Prostate gland (tissue), 2 donors: ENCODE measurements around the gene ATXN1. TPM values are rescaled to one million over a fixed set of nuclear protein-coding genes. Genes with fewer than 3 reads are reported as not detected.

Experiments used
- DNase-seq: peaks from one replicate; pipeline ENCODE4 v3.0.0-alpha.2; 2019; ENCODE audit warnings: low spot score
- H3K27ac ChIP-seq, 2 donors: fragments of 200-600 bp; sonication (generic); 2 replicates each; pipeline ENCODE4 v1.5.1; 2017 to 2019
- H3K27me3 ChIP-seq: fragments of 200-600 bp; sonication (generic); replicated peaks from 2 replicates; pipeline ENCODE4 v1.5.1; 2019; ENCODE audit not compliant: insufficient read depth
- H3K36me3 ChIP-seq, 2 donors: fragments of 200-600 bp; sonication (generic); 1 replicate in 1 of 2; 2 replicates in 1 of 2; pipeline versions ENCODE4 v1.5.1 to v1.8.1; 2017 to 2019
- H3K4me1 ChIP-seq: fragments of 200-600 bp; sonication (generic); replicated peaks from 2 replicates; pipeline ENCODE4 v1.5.1; 2019
- H3K4me3 ChIP-seq, 2 donors: fragments of 200-600 bp; sonication (generic); 2 replicates each; pipeline ENCODE4 v1.5.1; 2017 to 2019
- H3K9me3 ChIP-seq: fragments of 200-600 bp; sonication (generic); 2 replicates; pipeline ENCODE4 v1.5.1; 2017
- POLR2A ChIP-seq: fragments of 450-650 bp; IDR thresholded peaks from one replicate; pipeline ENCODE4 v1.6.1; 2016; ENCODE audit warnings: antibody characterized with exemption, mild to moderate bottlenecking
- POLR2AphosphoS5 ChIP-seq: sonication (generic); formaldehyde crosslinking; IDR thresholded peaks from one replicate; pipeline ENCODE4 v1.6.1; 2017; ENCODE audit warnings: antibody characterized with exemption
- WGBS: methylation state at CpG from one replicate; pipeline ENCODE4 v1.1.5; 2018; 5-methylcytosine and 5-hydroxymethylcytosine counted together
- intact Hi-C: fragments of 100-400 bp; cut with DNase I; formaldehyde crosslinking; loops from one replicate; pipeline ENCODE4 v1.14.2; 2022
- total RNA-seq, 2 donors: library from RNA; depleted of rRNA; stranded (reverse); fragments of >200 nt; gene quantifications; one replicate each; pipeline ENCODE4 v1.1.0, GENCODE V29; 2016
- TF ChIP-seq, protein P1 (sequence below), 4 experiments: fragments of 200-600 bp in 2 of 4; fragments of 450-650 bp in 2 of 4; sonication (generic) in 2 of 4; IDR thresholded peaks; 1 replicate in 3 of 4; 2 replicates in 1 of 4; pipeline ENCODE4 v1.5.1; 2016 to 2019; ENCODE audit warnings: antibody characterized with exemption in 4 of 4, mild to moderate bottlenecking in 2 of 4, moderate library complexity in 2 of 4

The ATXN1 gene
- total RNA-seq, 2 donors from 2014 or later = 28.5 to 89.0 TPM

DNA sequence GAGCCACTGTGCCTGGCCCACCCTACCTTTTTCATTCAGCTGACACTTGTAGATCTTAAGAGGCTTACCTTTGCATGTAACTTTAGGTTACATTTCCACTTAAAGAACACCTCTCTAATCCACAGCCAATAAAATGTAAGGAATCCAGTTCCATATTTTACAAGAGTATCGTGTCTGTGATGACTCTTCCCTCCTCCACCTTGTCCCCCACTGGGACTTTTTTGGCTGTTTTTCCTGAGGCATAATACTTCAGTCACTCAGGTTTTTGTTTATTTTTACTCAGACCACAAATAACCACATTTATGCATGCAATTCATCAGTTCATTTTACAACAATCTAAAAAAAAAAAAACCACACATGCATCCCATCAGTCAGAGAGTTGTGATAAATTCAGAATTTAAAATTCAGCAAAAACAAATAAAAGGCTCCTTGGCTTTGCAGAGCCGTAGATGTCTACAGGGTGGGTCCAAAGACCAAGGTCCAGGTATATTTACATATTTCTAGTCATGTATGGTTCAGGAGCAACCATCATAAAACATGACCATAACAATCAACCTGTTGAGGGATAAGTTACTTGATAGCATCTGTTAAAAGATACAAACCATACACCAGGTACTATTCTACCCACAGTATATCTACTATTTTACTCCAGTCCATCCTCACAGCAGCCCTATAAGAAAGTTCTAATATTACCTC, 9.9 kb downstream of the ATXN1 start:
- Histone ChIP-seq H3K4me1 (peaks cover 17% of the 10 kb centered on the region), H3K27ac (no peak overlapping the region), H3K9me3 (no peaks in the 10 kb centered on the region), H3K36me3 (no peaks in the 10 kb centered on the region), H3K4me3 (no peak overlapping the region), H3K27me3 (no peaks in the 10 kb centered on the region)
- WGBS = 47% methylated on average over 2 of the region's 2 CpGs
- TF ChIP-seq POLR2AphosphoS5 (no peak), POLR2A (no peak)
- TF ChIP-seq, protein P1, sequence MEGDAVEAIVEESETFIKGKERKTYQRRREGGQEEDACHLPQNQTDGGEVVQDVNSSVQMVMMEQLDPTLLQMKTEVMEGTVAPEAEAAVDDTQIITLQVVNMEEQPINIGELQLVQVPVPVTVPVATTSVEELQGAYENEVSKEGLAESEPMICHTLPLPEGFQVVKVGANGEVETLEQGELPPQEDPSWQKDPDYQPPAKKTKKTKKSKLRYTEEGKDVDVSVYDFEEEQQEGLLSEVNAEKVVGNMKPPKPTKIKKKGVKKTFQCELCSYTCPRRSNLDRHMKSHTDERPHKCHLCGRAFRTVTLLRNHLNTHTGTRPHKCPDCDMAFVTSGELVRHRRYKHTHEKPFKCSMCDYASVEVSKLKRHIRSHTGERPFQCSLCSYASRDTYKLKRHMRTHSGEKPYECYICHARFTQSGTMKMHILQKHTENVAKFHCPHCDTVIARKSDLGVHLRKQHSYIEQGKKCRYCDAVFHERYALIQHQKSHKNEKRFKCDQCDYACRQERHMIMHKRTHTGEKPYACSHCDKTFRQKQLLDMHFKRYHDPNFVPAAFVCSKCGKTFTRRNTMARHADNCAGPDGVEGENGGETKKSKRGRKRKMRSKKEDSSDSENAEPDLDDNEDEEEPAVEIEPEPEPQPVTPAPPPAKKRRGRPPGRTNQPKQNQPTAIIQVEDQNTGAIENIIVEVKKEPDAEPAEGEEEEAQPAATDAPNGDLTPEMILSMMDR (IDR thresholded peaks at IDR 0.05) = no peak
- no peak for DNase-seq
- intact Hi-C loops = loop anchor here (10.0 kb wide), 2 partner anchors 47 to 207 kb away; no protein-coding TSS in a partner anchor

DNA sequence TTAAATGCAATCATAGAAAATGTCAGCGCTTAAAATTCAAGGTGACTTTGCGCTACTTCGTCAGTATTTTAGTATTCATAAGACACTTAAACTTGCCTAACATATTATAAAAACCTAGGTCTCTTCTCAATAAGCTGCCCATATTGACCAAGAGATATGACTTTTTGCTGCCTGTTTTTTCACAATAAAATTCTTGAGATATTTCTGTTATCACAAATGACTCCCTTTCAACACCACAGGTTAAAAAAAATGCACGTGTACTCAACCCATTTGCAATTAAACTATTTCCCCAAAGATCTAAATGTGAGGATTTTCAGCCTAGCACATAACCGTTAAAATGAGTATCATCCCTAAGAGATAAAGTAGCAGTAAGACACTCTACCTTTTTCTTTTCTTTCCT, 10.7 kb downstream of the ATXN1 start:
- 92% methylated on average over 5 of the region's 5 CpGs for WGBS
- Histone ChIP-seq H3K27ac (no peak overlapping the region), H3K36me3 (no peaks in the 10 kb centered on the region), H3K4me3 (no peak overlapping the region), H3K4me1 (peaks cover 14% of the 10 kb centered on the region), H3K27me3 (no peaks in the 10 kb centered on the region), H3K9me3 (no peaks in the 10 kb centered on the region)
- TF ChIP-seq POLR2AphosphoS5 = no peak
- TF ChIP-seq, protein P1 (IDR thresholded peaks at IDR 0.05) = no peak
- TF ChIP-seq POLR2A = no peak
- DNase-seq = no peak
- intact Hi-C loops = loop anchor here (10.0 kb wide), 2 partner anchors 46 to 206 kb away; no protein-coding TSS in a partner anchor

DNA sequence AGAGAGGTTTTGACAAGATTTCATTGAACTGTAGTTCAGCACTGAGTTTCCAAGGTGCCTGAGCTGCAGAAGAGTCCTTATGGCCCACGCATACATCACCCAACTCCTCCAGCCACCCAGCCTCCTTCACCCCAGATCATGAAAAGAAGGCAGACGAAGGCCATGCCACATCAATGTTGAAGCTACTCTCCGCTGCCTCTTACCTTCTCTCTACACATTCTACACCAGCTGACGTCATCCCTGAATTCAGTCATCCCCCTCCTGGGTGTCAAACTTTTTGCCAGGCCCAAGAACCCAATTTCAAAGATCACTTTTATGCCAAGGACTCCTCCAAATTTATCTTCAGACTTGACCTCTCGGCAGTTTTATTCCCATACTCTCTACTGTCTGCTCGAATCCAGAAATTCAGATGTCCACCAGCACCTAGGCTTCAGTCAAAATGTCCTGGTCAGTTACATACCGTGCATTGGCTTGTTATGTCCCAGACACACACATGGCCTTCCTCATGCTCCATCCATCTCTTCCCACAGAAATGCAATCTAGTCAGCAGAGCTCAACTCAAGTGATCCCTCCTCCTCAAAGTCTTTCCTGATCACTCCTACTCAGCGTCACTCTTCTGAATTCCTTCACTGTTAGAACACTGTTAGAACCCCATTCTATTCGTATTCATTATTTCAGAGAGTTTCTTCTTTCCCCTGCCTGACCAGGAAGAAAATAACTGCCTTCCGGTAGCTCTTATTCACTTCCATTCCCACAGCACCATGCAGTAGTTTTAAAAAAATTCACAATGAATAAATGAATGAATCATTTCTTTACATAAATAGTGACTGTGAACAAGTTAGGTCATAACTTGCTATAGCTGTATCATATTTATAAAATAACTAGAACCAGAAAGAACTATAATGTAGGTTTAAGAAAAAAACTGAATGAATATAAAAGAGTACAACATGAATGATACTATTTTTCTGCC, 11.5 kb downstream of the ATXN1 start:
- H3K4me1 ChIP-seq = peaks cover 14% of the 10 kb centered on the region
- TF ChIP-seq POLR2AphosphoS5 (no peak), POLR2A (no peak)
- TF ChIP-seq, protein P1 (IDR thresholded peaks at IDR 0.05) = no peak
- intact Hi-C loops = loop anchor here (10.0 kb wide), 2 partner anchors 45 to 205 kb away; no protein-coding TSS in a partner anchor
- H3K9me3 ChIP-seq = no peaks in the 10 kb centered on the region
- no peak for DNase-seq
- H3K4me3 ChIP-seq = no peak overlapping the region
- WGBS = 90% methylated on average over 10 of the region's 10 CpGs
- H3K27me3 ChIP-seq = no peaks in the 10 kb centered on the region
- no peak overlapping the region for H3K27ac ChIP-seq
- no peaks in the 10 kb centered on the region for H3K36me3 ChIP-seq

DNA sequence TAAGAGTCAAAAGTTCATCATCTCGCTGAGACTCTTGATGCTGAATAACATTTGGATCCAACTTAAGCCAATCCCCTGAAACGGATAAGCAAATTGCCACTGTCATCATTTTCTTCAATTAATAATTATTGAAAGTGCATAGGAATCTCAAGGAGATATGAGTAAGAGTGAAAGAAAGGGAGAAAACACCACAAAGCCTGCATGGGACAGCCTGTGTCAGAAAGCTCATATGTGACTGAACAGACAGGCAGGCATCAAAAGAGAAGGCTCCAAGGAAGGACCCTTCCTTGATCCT, 13.3 kb downstream of the ATXN1 start:
- 28% methylated on average over 2 of the region's 2 CpGs for WGBS
- TF ChIP-seq POLR2A (no peak), POLR2AphosphoS5 (no peak)
- TF ChIP-seq, protein P1 (IDR thresholded peaks at IDR 0.05) = no peak
- Histone ChIP-seq H3K27me3 (no peaks in the 10 kb centered on the region), H3K36me3 (no peaks in the 10 kb centered on the region), H3K27ac (peak overlapping the region; percentile 27 to 31), H3K9me3 (no peaks in the 10 kb centered on the region), H3K4me1 (peaks cover 9% of the 10 kb centered on the region), H3K4me3 (no peak overlapping the region)
- DNase-seq = no peak
- intact Hi-C loops = no loop called here
